HG03565 (cell line): Measurements from ENCODE around the gene TERF2IP.

Experiments used
- ATAC-seq: cut with Tn5 transposase; IDR thresholded peaks from one replicate; pipeline ENCODE4 v1.9.1; 2021; ENCODE audit warnings: mild to moderate bottlenecking, moderate library complexity; ENCODE audit not compliant: unreplicated experiment

The TERF2IP gene, protein sequence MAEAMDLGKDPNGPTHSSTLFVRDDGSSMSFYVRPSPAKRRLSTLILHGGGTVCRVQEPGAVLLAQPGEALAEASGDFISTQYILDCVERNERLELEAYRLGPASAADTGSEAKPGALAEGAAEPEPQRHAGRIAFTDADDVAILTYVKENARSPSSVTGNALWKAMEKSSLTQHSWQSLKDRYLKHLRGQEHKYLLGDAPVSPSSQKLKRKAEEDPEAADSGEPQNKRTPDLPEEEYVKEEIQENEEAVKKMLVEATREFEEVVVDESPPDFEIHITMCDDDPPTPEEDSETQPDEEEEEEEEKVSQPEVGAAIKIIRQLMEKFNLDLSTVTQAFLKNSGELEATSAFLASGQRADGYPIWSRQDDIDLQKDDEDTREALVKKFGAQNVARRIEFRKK

GRCh38 chr16:75647492-75648264, at the start of gene TERF2IP, which contains the start of gene KARS1:
Gene TERF2IP, plus strand, starts transcription at chr16:75647773. Its CDS starts 110 bp downstream, at chr16:75647883.
Gene KARS1, minus strand, starts transcription at chr16:75647665. Its CDS starts 26 bp downstream, at chr16:75647639.
- peak; percentile 79 for ATAC-seq

DNA sequence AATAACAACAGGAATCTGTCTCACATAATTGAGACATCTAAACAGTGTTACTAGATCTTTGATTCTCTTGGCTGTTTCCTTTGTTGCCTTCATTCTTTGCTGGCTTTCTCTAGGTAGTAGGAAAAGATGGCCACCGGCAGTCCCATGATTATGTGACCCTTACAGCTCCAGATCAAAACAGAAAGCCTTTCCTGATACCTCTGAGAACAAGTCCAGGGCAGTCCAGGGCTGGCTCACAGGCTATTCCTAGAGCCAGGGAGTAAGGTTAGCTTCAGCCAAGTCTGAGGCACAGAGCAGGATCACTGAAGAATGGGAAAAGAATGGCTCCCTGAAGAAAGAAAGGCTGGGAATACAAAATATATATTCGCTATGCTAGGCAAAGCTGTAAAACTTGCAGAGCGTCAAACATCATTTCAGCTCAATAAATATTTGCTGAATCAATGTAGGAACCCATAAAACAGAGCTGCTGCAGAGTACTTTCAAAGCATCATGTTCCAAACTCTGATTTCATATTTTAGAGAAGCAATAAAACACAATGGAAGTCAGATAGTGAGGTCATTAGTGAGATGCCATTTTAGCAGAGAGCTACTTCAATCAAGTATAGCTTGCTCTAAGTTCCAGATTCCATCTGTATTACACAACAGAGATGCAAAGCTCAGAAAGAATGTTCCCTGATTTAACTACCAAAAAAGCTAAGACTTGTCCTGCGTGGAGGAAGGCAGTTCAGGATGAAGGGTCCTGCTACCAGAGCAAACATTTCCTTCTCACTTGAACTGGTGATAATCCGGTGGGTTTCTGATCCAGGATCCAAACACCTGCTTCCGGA, 47.9 kb upstream of the TERF2IP start:
- ATAC-seq = no peak

GRCh38 chr16:75603241-75603640, 44.3 kb upstream of the TERF2IP start:
- ATAC-seq = no peak

- ATAC-seq = no peak
Observed at GRCh38 chr16:75606507-75606906, 41.1 kb upstream of the TERF2IP start.

DNA sequence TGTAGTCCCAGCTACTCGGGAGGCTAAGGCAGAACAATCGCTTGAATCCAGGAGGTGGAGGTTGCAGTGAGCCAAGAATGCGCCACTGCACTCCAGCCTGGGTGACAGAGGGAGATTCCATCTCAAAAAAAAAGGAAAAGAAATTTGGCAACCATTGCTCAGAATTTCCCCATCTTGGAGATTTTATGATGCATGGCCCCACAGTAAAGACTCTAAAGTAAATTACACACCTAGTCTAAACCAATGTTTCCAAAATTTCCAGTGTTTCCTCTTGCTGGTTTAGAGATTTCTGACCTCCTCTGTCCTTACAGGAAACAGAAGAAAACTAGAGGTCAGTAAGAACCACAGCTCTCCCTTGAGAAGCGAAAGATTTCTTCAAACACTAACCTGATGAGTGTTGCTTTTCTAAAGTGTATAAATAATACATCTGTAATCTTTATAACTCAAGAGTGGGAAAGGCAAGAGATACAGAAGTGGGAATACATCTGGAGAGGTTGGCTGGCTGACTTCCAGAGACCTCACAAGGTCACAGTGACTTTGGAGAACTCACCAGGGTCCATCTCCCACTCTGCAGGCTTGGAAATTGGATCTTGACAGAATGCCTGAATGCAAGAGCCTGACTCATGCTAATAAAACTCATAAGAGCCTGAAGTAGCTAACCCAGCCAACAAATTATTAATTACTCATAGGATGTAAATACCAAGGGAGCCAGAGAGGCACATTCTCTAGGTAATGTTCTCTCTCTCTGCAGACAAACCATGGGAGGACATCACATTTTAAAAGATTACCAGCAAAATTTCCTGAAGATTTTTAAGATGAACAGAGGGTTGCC, 33.3 kb upstream of the TERF2IP start:
- no peak for ATAC-seq

DNA sequence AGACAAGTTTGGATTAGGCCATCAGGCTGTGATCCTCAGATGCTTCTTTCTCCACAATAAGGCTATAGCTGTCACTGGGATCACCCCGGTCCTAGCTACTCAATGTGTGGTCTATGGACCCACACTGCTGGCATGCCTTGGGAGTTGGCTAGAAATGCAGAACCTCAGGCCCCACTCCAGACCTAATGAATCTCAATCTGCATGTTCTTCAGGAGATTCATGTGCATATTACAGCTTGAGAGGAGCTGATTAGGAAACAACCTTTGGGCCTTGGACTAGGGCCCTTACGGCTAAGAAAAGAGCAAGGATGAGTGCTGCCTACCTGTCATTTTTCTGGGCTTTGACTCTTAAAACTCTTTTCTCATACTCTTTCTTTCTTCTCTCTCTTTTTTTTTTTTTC, 32.0 kb upstream of the TERF2IP start:
- ATAC-seq = no peak

GRCh38 chr16:75616521-75617010, 31.0 kb upstream of the TERF2IP start:
- no peak for ATAC-seq

GRCh38 chr16:75617121-75617520, 30.5 kb upstream of the TERF2IP start:
- no peak for ATAC-seq

DNA sequence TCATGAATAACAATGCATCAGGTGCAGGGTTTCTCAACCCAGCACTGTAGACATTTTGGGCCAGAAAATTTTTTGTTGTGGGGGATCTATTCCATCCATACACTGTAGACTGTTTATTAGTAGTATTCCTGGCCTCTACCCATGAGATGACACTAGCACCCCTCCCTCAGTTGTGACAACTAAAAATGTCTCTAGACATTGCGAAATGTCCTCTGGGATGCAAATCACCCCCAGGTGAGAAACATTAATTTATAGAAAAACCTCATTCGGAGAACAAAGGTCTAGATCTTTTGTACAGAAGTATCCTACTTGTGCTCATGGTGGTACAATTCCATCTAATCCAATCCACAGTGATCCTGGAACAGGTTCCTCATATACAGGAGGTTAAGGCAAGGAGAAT, 28.8 kb upstream of the TERF2IP start:
- ATAC-seq = no peak

DNA sequence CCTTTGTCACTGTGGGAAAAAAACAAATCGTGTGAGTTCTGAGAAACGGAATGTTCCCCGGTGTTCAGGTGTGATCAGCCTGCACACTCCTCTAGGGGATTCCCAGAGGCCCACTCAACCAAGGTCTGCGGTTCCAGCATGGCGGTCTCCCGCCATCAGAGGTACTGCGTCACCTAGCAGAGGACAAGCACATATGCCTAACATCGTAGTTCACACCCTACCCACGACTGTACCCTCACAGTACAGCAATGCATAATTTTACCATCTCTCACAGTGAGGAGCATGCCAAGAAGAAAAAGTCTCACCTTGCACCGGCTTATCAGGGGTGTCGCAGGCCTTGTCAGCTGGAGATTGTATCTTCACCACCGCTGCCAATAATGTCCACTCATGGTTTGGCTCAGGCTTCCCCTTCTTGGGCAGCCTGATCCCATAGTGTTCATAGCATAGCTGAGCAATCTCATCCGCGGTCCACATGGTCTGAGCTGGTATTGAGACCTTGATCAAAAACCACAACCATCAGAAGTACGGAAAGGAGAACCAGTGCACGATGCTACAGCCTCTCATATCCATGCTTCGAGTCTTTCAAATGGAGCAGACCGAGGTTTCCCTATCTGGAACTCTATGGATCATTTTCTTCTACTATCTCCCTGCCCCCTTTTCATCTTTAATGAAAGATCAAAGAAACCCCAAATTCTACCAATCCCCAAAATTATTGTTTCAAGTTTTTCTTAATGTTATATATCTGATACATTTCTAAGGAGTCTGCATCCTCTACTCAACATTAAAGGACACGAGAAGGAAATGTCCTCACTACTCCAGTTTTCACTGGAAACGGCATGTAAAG, 27.0 kb upstream of the TERF2IP start:
- ATAC-seq = no peak

DNA sequence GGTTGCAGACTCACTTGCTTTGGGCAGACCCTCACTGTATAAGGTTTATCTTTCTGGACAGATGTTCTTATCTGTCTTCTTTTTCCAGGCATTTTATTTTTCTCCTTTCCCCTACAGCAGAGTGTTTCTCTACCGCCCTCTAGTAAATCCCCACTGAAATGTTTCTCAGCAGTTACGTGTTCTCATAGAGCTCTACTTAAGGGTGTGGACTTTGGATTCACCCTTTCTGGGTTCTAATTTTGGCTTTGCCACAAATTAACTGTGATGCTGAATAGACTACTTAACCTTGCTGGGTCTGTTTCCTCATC, 26.4 kb upstream of the TERF2IP start:
- ATAC-seq = no peak

DNA sequence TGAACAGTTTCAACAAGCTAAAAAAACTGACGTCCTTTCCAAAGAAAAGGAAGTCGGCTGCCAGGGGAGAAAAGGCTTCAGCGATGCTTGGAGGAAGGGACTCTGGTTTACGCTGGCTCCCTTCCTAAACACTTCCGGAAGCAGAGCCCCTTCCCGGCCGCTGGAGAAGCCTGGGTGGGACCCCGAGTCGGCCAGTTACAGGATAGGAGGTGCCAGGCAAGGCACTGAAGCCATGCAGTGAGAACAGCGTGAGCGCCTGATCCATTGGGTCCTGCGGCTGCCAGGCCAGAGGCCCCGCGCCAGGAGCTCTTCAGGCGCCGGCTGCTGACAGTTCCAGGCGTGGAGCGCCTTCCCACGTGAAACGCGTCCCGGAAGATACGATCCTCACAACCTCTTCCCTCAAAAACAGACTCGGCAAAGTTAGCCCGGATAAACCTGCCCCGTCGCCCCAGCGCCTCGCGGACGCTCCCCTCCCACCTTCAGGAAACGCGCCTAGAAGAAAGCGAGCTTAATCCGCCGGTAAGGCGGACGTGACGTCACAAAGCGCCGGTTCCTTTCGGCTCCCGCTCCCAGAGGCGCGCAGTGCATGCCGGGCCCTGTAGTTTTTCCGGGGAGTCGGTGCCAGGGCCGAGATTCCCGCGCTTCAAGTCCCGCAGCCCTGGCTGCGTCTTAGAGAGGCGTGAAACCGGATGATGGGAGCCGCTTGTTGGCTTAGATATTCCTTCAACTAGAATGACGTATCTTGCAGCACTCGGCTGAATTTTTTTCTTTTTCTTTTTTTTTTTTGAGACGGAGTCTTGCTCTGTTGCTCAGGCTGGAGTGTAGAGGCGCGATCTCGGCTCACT, 24.6 kb upstream of the TERF2IP start, which contains the start of gene ADAT1:
TSS of gene ADAT1 (minus strand) at position 521 of the 845 bp plus-strand sequence. CDS start 2,482 bp downstream, outside the sequence.
- ATAC-seq = peak; percentile 81

DNA sequence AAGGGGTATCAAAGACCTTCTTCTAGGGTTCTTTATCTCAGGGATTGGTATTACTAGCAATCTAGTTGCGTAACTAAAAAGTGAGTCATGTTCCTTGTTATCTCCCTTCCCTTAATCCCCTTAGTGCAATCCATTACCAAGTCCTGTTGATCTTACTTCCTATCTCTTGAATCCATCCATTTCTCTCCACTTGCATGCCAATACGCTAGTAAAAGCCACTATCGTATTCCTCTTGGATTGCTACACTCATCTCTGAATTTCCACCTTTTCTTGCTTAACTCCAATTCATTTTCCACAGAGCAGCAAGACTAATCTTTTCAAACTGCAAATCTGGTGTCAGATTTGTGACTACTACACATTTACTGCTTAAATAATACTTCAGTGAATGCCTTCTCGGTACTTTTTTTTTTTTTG, 22.6 kb upstream of the TERF2IP start:
- ATAC-seq = no peak

DNA sequence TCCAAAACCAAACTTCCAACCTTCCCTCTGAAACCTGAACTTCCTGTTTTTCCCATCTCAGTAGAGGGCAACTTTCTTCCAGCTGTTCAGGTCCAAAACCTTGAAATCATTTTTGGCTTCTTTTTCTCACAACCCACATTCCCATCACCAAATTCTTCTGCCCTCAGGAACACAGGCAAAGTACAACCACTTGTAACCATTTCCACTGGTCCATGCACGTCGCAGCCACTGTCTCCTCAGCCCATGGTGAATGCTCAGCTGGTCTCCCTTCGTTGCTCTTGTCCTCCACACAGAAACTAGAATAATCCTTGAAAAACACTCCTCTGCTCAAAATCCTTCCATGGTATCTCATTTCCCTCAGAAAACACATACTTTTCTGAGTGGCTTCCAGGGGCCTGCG, 20.8 kb upstream of the TERF2IP start:
- no peak for ATAC-seq

GRCh38 chr16:75627851-75628250, 19.7 kb upstream of the TERF2IP start:
- ATAC-seq = no peak

DNA sequence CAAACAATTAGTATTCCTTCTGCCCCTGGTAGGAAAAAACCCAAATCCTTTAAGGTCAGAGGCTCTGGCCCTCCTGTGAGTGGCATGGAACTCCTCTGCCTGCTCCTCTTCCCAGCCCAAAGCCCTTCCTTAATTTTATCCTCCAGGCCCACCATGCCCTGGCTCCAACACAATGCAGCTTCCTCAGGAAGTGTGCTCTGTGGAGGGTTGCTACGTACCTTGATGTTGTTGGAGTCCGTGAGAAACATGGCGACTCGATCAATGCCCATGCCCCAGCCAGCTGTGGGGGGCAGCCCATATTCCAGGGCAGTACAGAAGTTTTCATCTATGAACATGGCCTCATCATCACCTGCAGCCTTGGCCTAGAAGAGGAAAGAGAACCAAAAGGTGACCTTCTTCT, 19.2 kb upstream of the TERF2IP start:
- ATAC-seq = no peak

DNA sequence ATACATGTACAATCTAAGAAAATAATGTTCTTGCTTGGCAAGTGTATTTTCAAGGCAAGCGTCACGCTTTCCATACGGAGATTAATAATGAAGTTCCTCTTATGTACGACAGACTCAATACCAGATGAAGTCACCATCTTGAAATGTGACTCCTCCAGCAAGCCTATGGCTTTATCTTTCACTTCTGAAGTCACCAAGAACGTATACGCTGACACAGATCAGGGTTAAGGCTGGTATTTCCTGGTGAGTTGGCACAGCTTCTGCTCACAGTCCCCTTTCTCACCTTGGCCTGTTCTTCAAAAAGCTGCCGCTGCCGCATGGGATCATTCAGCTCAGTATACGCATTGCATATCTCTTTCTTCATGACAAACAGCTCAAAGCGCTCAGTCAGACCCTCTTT, 18.4 kb upstream of the TERF2IP start:
- no peak for ATAC-seq

DNA sequence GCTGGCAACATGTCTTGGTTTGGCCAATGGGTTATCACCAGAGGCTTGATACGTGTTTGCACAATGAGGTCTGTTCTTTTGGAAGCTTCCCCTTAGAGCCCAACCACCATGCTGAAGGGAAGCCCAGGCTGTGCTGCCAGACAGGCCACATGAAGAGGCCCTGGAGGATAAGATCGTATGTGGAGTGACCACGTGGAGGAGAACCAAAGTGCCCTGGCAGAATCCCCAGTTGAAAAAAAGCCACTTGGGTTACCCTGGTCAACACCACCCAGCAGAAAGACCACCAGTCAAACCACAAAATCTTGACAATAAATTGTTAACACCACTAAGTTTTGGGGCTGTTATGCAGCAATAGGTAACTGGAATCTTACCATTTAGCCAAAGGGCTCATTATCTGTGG, 17.5 kb upstream of the TERF2IP start:
- ATAC-seq = no peak
